Non-pigmented ciliary epithelial cell (primary cell): ENCODE results near the gene MPST.

Experiments used
- DNase-seq: peaks from one replicate; pipeline ENCODE4 v3.0.0-alpha.2; 2010; ENCODE audit warnings: low read depth

Gene MPST

DNA sequence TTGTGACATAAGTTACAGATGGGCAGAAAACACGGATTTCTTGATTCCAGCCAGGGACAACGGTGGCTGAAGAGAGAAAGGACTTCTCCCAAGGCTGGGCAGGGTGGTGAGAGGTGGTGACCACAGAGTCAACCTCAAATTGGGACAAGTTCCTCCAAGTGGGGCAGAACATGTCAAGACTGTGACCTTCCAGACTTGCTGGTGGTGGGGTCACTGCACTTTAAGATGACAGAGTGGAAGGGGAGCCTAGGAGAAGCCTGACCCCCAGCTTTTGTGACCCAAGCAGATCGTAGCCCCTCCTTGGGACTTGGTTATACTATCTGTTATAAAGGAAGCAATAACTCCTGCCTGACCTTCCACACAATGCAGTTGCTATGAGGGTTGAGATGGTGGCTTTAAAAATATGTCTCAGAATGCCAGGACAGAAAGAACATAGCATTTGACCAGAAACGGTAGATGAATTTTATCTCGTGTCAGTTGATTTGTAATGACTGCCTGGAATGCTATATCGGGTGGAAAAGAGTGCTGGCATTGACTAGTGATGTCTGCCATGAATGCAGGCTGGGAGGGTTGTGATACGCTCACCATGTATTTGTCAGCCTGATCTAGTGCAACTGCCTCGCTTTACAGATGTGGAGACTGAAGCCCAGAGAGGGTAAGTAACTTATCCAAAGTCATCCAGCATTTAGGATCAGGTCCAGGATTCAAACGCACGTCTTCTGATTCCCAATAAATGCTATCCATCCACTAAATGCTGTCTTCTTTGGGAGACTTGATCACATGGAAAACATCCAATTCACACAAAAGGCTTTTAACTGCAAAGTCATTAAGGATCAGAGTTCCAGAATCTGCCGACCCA is 18.6 kb upstream of the MPST start:
- no peak for DNase-seq

DNA sequence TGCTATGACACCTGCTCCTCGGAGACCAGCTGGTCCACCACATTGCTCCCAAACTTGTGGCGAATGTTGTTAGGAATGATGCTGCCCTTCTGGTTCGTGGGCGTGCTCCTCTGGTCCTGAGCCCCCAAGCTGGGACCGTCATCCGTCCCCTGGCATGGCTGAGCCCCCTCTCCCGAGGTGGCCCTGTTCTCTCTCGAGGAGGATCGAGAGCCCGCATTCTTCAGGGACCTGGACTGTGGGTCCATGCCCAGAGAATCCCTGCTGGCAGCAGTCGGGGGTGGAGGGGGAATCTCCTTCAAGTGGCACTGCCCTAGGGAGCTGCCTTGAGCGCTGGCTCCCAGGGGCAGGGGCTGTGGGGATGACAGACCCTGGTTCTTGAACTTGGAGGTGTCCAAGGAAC is 17.7 kb upstream of the MPST start:
- no peak for DNase-seq

DNA sequence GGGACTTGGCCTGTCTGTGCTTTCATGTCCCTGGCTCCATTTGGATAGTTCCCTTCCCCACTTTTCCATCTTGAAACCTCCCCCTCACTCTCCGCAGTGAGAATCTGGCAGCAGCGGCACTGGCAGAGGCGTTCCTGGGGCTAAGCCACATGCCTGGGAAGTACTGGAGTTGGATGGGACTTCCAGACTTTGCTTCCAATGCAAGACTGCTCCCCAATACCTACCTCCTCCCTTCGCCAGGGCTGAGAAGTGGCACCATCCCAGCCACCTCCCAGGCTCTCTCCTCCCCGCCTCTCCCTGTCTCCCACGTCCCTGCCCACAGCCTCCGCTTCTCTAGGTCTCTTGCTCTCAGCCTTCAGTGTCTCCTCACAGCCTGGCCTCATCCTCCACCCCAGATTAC is 16.9 kb upstream of the MPST start:
- no peak for DNase-seq

DNA sequence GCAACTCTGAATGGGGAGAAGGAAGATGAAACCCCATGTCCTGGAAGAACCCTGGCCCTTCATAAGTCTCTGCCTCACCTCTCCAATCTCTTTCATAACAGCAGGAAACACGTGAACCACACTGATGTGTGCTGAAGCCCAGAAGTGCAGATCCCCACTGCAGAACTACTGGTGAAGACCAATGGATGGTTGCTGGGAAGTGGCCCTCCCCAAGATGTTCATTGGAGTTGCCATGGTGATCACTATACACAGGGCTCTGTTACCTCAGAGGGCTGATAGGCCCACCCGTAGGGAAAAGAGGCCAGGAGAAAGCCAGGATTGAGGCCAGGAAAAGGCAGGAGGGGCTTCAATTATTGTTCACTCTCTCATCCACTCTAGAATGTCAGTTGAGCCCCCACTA is 11.9 kb upstream of the MPST start:
- DNase-seq: no peak

DNA sequence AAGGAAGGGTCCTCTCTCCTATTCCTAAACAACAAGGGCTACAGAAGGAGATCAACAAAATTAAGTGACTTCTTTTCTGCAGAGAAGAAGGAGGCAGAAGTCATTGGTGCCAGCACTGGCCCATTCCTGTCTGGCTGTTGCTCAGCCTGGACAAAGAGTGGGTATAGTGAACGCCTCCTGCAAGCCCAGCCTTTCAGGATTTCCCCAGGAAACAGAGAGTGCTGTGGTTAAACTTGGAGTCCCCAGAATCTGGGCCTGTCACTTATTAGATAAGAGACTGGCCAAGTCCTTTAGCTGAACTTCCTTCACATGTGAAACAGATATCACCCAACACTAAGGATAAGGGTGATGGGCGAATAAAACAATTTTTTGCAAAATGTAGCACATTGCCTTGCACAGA is 11.2 kb upstream of the MPST start:
- no peak for DNase-seq

DNA sequence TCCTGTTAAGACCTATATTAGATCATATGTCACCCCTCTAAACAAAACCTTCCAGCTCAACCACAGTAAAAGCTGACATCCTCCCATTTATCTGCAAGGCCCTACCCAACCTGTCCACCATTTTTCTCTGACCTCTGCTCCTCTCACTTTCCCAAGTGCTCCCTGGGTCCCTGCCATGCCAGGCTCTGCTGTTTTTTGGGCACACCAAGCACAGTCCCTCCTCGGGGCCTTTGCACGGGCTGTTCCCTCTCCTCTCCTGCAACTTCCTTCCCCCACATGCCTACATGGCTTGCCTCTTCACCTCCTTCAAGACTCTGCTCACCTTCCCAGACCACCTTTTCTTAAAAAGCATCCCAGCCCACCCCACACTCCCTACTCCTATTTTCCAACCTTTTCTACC is 10.1 kb upstream of the MPST start:
- DNase-seq: no peak

DNA sequence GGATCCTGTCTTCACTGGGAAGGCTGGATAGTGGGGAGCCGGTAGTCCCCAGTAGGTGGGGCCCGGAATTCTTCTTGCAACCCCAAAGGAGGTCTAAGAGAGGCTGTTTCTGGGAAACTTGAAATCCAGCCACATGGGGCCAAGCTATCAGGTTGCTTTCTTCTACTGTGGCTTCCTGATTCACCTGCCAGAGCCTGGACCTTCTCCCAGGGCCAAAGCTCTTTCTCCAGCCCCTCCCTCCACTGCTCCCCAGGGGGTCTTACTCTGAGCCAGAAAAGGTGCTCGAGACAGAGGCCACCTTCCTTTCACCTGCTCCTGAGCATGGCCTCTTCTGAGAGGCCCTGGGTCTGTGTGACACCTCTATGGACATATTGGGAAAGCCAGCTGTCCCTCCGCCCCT is 9.4 kb upstream of the MPST start:
- no peak for DNase-seq

DNA sequence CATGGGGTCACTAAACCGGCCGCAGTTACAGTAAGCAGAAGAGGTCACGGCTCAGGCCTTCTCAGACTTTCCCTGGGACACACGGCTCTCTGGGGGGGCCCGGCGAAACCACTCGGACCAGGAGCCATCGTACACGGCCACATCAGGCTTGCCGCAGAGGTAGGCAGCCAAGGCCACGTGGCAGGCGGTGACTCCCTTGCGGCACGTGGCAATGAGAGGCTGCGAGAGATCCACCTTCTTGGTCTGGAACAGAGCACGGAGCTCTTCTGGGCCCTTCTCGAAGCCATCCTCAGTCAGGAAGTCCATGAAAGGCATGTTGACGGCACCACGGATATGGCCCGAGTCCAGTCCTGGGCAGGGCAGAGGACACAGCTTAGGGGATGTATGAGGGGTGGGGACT is 8.6 kb upstream of the MPST start:
- no peak for DNase-seq

DNA sequence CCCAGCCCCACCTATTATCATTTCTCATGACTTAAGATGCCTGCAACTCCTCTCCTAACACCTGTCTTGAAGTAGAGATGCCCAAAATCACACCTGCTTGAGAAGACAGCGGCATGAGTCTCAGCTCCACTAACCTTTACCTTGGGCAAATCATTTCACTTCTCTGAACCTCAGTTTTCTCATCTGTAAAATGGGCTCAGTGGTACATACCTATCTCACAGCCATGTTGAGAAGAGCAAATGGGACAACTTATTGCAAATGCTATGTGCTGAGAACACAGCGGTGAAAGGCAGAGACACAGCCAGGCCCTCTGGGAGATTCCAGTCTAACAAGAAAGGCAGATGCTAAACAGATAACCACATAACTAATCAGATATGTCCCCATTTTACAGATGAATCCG is 8.1 kb upstream of the MPST start:
- DNase-seq: no peak

DNA sequence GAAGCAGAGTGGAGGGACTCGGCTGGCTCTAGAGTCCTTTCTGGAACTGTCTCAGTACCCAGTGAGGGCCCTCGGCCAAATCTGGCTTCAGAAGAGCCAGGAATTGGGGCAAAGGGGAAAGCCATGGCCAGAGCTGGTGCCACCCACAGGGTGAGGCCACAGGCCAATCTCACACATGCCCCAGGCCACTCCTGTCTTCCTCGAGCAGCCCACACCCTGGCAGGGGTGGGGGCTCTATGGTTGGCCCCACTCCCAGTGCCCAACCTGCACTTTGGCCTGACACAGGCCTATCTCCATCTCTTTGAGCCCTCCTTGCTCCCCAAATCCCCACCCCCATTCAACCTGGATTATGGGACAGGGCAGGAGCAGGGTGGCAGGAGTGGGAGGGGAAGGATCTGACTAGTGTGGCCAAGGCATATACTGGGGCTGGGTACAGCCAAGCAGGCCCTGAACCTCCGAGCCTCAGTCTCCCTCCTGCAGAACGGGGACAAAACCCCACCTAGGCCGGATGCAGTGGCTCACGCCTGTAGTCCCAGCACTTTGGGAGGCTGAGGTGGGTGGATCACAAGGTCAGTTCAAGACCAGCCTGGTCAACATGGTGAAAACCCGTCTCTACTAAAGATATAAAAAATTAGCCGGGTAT is 7.2 kb upstream of the MPST start:
- no peak for DNase-seq

DNA sequence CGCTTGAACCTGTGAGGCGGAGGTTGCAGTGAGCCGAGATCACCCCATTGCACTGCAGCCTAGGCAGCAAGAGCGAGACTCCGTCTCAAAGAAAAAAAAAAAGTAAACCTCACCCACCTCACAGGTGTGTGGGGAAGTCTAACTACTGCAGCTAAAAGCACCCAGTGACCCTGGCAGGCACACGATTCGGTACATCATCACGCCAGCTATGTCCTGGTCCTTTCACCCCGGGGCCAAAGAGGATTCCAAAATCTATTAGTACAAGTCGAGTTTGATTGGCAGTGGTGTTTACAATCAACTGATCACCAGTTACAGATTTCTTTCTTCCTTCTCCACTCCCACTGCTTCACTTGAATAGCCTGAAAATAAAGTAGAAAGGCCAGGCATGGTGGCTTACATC is 6.6 kb upstream of the MPST start:
- DNase-seq: no peak

DNA sequence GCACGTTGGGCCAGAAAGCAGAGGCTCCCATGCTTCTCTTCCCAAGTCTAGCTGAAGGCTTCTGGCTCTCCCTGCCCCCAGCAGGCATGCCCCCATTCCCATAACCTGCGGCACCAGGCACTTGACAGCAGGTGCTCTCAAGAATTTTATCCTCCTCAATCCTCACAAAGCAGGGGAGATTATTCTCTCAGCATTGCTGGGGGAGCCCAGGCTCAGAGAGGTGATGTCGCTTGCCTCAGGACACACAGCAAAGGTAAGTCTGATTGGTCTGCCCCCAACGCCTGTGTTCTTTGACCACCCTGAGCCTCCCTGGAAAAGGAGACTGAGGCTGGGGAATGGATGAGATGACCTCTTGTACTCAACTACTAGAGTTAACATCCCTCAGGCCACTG is 5.1 kb upstream of the MPST start:
- DNase-seq: no peak

DNA sequence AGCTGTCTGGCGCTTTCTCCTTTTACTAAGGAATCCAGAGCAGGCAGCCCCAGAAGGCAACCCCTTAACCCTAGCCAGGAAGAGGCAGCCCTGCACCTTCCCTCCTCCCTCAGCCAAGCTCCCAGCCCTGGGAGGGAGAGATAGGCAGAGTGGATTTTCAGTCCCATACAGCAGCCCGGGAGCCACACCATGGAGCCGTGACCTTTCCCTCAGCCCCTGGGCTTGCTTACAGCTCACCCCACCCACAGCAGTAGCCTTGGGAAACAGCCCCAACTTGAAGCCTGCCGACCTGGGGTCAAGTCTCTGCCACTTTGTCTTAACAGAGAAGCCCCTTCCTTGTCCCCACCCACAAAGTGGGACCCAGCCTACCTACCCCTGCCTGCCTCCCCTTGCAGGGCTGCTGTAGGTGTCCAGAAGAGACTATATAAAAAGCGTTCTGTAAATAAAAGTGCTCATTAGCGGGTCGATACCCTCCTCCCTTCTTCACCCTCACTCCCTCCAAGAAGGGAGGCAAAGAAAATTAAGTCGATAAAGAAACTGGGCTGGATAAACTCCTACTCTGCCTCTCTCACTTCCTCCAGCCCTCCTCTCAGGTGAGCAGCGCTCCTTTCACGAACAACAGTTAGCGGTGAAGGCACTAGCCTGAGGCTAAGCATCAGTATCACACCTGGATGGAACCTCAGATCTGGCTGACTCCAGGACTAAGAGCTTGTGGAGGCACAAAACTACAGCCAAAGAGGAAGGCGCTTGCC is 4.5 kb upstream of the MPST start:
- DNase-seq: no peak

DNA sequence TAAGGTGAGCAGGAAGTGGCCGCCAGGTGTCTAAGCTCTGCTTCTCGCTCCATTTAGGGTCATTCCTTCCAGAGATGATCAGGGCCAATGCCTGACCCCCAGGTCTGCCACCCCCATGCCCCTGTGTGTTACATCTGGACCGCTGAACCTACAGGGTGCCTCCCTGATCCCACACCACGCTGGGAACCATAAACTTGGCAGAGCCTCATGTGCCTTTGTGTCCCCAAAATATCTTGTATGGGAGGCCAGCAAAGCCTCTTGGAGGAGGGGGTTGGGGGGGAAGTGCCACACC is 4.0 kb upstream of the MPST start:
- no peak for DNase-seq

DNA sequence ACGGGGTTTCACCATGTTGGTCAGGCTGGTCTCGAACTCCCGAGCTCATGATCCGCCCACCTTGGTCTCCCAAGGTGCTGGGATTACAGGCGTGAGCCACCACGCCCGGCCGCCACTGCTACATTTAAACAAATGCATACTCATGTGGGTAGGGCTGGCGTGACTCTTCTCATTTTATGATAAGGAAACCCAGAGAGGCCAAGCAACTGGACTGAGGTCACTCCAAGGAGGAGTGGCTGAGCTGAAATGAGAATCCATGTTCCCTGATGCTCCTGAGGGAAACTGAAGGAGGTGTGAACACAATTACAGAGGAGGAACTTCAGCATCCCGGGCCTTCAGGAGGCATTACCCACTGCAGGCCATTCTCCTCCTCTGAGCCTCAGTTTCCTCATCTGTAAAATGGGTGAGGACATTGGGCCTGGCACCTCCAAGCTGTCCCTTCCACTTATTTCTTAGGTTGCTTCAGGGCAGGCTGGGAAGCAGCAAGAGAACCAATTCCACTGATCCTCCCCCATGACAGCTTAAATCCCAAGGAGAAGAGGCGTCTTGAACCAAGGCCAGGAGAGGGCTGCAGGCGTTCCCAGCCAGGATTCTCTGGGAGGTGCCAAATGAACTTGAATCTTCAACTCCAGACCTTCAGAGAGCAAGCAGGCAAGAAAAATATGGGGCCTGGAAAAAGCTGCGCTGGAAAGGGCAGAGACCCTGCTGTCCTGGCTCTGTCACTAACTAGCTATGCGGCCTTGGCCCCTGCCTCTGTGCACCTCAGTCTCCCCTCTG is 3.2 kb upstream of the MPST start:
- DNase-seq: no peak

DNA sequence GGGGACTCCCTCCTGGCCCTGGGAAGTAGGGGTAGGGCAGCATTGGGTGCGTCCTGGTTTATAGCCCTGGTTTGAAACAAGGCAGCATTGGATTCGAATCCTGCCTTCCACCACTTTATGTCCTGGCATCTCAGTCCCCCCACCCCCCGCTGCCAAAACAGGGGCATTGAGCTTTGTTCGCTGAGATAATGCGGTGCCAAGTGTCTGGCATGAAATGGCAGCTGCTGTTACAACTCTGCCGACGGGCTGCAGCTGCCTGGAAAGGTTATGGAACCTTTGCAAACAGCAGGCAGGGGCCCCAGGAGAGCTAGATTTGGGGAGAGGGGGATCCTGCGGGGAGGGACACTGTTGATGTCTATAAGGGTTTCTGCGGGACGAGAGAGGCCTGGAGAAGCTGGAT is 2.2 kb upstream of the MPST start:
- no peak for DNase-seq

DNA sequence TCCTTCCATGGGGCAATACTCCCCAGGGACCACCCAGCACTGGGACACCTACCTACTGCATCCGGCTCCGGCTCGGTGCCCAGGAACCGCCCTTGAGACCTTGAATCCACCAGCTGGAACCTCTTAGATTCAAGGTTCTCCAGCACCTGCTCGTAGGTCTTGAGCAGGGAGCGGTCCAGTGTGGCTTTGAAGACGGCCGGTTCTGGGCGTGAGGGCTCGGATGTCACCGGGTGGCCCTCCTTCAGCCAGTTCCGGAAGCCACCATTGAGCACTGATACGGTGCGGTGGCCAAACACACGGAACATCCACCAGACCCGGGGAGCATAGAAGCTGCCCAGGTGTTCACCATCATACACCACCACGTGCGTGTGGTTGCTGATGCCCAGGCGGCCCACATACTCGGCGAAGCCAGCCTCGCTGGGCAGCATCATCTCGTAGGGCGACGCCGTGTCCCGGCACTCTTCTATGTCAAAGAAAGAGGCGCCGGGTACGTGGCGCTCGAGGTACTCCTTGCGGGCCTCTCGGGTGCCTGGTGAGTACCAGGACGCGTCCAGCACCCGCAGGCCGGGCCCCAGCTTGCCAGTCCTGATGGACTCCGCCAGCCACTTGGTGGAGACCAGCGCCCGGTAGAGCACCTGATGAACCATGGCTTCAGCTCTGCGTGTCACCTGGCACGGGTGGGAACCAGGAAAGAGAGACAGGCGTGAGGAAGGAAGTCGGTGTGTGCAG is 1.3 kb upstream of the MPST start:
- no peak for DNase-seq

DNA sequence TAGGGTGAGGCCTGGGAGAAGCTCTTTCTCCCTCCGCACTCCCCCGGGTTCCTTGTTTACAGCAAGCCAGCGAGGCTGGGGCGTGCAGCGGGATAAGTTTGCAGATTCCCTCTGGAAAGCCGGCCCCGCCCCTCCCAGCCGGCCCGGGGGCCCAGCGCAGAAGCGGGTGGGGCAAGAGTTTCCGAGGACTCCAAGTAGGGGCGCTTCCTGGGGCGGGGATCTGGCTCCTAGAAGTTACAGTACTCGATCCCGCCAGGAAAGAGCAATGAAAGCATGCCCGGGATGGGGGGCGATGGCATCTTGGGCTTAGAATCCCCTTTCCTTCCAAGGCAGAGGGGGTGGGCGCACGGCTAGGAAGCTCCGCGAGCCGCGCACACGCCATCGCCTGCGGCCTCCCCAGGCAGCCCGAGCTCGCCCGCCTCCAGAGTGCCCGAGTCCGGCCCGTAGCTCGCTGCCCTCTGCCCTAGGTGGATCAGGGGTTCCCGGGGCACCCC is 680 bp upstream of the MPST start:
- no peak for DNase-seq

DNA sequence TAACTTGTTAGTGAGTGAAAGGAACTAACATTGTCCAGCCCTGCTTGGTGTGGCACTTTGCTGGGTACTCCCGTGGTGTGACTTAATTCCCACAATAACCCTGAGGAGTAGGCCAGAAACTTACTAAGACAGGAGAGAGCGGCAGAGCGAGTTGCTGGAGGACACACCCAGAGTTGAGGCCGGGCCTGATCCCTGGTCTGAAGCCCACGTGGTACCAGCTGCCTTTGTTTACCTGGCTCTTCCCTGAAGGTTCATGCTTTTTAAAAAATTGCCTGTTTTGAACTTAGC is 594 bp downstream of the MPST start:
- no peak for DNase-seq

DNA sequence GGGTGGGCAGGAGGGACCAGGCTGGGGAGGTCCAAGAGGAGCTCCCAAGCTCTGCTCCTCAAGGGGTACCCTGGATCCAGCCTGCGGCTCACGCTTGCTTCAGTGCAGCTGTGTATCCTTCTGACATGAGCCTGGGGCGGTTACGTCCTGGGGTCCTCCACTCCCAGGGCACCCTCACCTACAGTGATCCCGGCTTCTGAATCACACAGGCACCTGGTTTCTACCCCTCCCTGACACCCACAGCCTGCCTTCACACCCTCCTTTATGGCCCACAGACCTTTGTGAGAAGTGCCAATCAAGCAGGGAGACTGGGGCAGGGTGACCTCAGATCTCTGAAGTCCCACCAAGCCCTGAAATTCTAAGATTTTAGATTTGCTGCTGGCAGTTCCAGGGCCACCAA is 1.5 kb downstream of the MPST start:
- no peak for DNase-seq

DNA sequence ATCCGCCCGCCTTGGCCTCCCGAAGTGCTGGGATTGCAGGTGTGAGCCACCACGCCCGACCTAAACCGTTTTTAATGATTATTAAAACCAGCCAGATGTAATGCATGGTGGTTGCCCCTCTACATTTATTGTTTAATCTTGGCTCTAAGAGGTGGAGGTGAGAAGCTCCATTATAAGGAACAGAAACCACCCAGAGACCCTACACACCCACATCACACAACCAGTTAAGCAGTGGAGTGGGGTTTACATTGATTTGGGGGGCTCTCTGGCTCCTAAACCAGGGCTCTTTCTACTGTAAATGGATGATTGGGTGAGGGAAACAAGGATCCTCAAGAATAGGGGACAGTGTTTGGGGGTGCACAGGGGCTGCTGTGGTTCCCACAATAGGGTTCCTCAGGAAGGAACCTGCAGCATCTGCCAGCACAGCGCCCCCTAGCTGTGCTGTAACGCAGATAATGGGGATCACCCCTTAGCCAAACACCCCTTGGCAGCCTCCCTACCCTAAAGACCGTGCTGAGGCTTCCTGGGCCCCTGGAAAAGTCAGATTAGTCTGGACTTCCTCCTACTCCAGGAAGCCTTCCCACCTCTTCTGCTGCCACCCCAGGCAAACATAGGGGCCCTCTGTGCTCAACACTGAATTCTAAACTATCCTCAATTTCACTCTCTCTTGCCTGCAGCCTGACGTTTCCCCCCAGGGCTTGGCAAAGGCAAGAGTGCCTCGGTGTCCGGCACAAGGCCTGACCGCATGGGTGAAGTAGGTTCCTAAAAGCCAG is 2.4 kb downstream of the MPST start:
- no peak for DNase-seq
